HG02870 (cell line): Measurements from ENCODE around the gene TMEM51.

ENCODE experiments used
- ATAC-seq: cut with Tn5 transposase; IDR thresholded peaks from one replicate; pipeline ENCODE4 v1.9.1; 2021; ENCODE audit warnings: mild to moderate bottlenecking, moderate library complexity; ENCODE audit not compliant: unreplicated experiment

Gene TMEM51

GRCh38 chr1:15191770-15192169 lies 38.2 kb downstream of the TMEM51 start:
- no peak for ATAC-seq

- no peak for ATAC-seq
Measured at GRCh38 chr1:15192916-15193550, 39.5 kb downstream of the TMEM51 start.

- no peak for ATAC-seq
Measured at GRCh38 chr1:15195420-15196052, 42.0 kb downstream of the TMEM51 start.

GRCh38 chr1:15196069-15196468 lies 42.5 kb downstream of the TMEM51 start:
- no peak for ATAC-seq

GRCh38 chr1:15196807-15197530 lies 43.4 kb downstream of the TMEM51 start:
- ATAC-seq, result no peak

- ATAC-seq, result no peak
Measured at GRCh38 chr1:15197591-15198447, 44.3 kb downstream of the TMEM51 start.

- no peak for ATAC-seq
Measured at GRCh38 chr1:15198684-15199083, 45.1 kb downstream of the TMEM51 start.

- no peak for ATAC-seq
Measured at GRCh38 chr1:15201221-15201620, 47.7 kb downstream of the TMEM51 start.

GRCh38 chr1:15201849-15202551 lies 48.5 kb downstream of the TMEM51 start:
- ATAC-seq, result no peak

GRCh38 chr1:15204931-15205330 lies 51.4 kb downstream of the TMEM51 start:
- no peak for ATAC-seq

GRCh38 chr1:15205586-15206346 lies 52.2 kb downstream of the TMEM51 start:
- ATAC-seq, result no peak

GRCh38 chr1:15206418-15207030 lies 53.0 kb downstream of the TMEM51 start:
- ATAC-seq, result no peak

- no peak for ATAC-seq
Measured at GRCh38 chr1:15207031-15207828, 53.7 kb downstream of the TMEM51 start.

- no peak for ATAC-seq
Measured at GRCh38 chr1:15207829-15208429, 54.4 kb downstream of the TMEM51 start.

GRCh38 chr1:15210651-15211375 lies 57.3 kb downstream of the TMEM51 start:
- no peak for ATAC-seq

- no peak for ATAC-seq
Measured at GRCh38 chr1:15211424-15211823, 57.9 kb downstream of the TMEM51 start.

- no peak for ATAC-seq
Measured at GRCh38 chr1:15212216-15212953, 58.8 kb downstream of the TMEM51 start.
